Activated CD8-positive, alpha-beta T cell treated with anti-CD3 and anti-CD28 coated beads for 36 hours (primary cell): ENCODE results near the gene LRRC25. TPM values are rescaled to one million over a fixed set of nuclear protein-coding genes. Genes with fewer than 3 reads are reported as not detected.

Experiments used
- ATAC-seq: fragments of 200-7000 bp; cut with Tn5 transposase; one replicate; pipeline ENCODE4 v1.10.0; 2021; ENCODE audit warnings: mild to moderate bottlenecking, moderate library complexity
- CTCF ChIA-PET: fragments of 350-600 bp; sonication (Branson Sonifier 250); formaldehyde crosslinking; loops from one replicate; lab custom pipeline; 2021; ENCODE audit warnings: antibody characterized with exemption; lab: Charles Lee
- POLR2A ChIA-PET: fragments of 350-600 bp; sonication (Branson Sonifier 250); formaldehyde crosslinking; loops from one replicate; lab custom pipeline; 2021; ENCODE audit warnings: antibody characterized with exemption; lab: Charles Lee
- DNase-seq: peaks from one replicate; pipeline ENCODE4 v3.0.0-alpha.2; 2020
- H3K27ac Mint-ChIP-seq: one replicate; pipeline ENCODE4 v1.8.0; 2021; ENCODE audit warnings: mild to moderate bottlenecking, mixed read lengths
- H3K27me3 Mint-ChIP-seq: one replicate; pipeline ENCODE4 v1.8.0; 2021; ENCODE audit warnings: mixed read lengths
- H3K36me3 Mint-ChIP-seq: one replicate; pipeline ENCODE4 v1.8.0; 2021; ENCODE audit warnings: low read depth, mixed read lengths
- H3K4me1 Mint-ChIP-seq: one replicate; pipeline ENCODE4 v1.8.0; 2021; ENCODE audit warnings: low read depth, mixed read lengths
- H3K4me3 Mint-ChIP-seq: one replicate; pipeline ENCODE4 v1.8.0; 2021; ENCODE audit warnings: mild to moderate bottlenecking, moderate library complexity, mixed read lengths
- H3K9me3 Mint-ChIP-seq: one replicate; pipeline ENCODE4 v1.8.0; 2021; ENCODE audit warnings: mixed read lengths
- intact Hi-C: fragments of 100-400 bp; cut with micrococcal nuclease; formaldehyde crosslinking; loops from one replicate; pipeline ENCODE4 v1.10.0; 2022
- microRNA-seq: library from miRNA; unstranded; fragments of <30 nt; microRNA quantifications from one replicate; pipeline ENCODE4 v1.2.0, GENCODE V29; 2022; ENCODE audit warnings: borderline microRNAs expressed, borderline replicate concordance
- total RNA-seq, 2 experiments: library from RNA; stranded (reverse); gene quantifications; one replicate each; pipeline ENCODE4 v1.2.3, GENCODE V29; 2021
- TF ChIP-seq, protein P1 (sequence below): fragments of 200-600 bp; IDR thresholded peaks from one replicate; pipeline ENCODE4 v1.8.0; 2022; ENCODE audit warnings: antibody characterized with exemption, mild to moderate bottlenecking

LRRC25 gene
- total RNA-seq, 2 experiments from 2014 or later, result not detected

GRCh38 chr19:18346091-18346490, 51.3 kb downstream of the LRRC25 start:
- H3K27ac Mint-ChIP-seq, result no peak overlapping the region

GRCh38 chr19:18345296-18345695, 52.1 kb downstream of the LRRC25 start:
- ATAC-seq, result no peak
- H3K4me1 Mint-ChIP-seq, result peaks cover 13% of the 10 kb centered on the region
- no peak overlapping the region for H3K4me3 Mint-ChIP-seq
- DNase-seq, result no peak
- H3K27me3 Mint-ChIP-seq, result no peaks in the 10 kb centered on the region
- intact Hi-C loops, result loop anchor here (5.0 kb wide), 1 partner anchor 67 kb away; no protein-coding TSS in a partner anchor
- no peaks in the 10 kb centered on the region for H3K9me3 Mint-ChIP-seq
- CTCF ChIA-PET, result interaction anchor here (1.4 kb wide), 1 partner anchor 67 kb away, joined by 3 read pairs; no protein-coding TSS in a partner anchor
- no peak overlapping the region for H3K27ac Mint-ChIP-seq
- POLR2A ChIA-PET, result no interaction called here
- H3K36me3 Mint-ChIP-seq, result peaks cover 5% of the 10 kb centered on the region
- TF ChIP-seq, protein P1, sequence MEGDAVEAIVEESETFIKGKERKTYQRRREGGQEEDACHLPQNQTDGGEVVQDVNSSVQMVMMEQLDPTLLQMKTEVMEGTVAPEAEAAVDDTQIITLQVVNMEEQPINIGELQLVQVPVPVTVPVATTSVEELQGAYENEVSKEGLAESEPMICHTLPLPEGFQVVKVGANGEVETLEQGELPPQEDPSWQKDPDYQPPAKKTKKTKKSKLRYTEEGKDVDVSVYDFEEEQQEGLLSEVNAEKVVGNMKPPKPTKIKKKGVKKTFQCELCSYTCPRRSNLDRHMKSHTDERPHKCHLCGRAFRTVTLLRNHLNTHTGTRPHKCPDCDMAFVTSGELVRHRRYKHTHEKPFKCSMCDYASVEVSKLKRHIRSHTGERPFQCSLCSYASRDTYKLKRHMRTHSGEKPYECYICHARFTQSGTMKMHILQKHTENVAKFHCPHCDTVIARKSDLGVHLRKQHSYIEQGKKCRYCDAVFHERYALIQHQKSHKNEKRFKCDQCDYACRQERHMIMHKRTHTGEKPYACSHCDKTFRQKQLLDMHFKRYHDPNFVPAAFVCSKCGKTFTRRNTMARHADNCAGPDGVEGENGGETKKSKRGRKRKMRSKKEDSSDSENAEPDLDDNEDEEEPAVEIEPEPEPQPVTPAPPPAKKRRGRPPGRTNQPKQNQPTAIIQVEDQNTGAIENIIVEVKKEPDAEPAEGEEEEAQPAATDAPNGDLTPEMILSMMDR, result no peak

More at GRCh38 chr19:18346091-18346490, 51.3 kb downstream of the LRRC25 start:
- no peak for DNase-seq
- H3K27me3 Mint-ChIP-seq, result no peaks in the 10 kb centered on the region
- ATAC-seq, result no peak
- TF ChIP-seq, protein P1, result no peak
- H3K9me3 Mint-ChIP-seq, result no peaks in the 10 kb centered on the region
- POLR2A ChIA-PET, result no interaction called here
- CTCF ChIA-PET, result interaction anchor here (1.4 kb wide), 1 partner anchor 68 kb away, joined by 3 read pairs; no protein-coding TSS in a partner anchor
- peaks cover 7% of the 10 kb centered on the region for H3K36me3 Mint-ChIP-seq
- peaks cover 13% of the 10 kb centered on the region for H3K4me1 Mint-ChIP-seq
- intact Hi-C loops, result loop anchor here (5.0 kb wide), 1 partner anchor 66 kb away; no protein-coding TSS in a partner anchor
- H3K4me3 Mint-ChIP-seq, result no peak overlapping the region

DNA sequence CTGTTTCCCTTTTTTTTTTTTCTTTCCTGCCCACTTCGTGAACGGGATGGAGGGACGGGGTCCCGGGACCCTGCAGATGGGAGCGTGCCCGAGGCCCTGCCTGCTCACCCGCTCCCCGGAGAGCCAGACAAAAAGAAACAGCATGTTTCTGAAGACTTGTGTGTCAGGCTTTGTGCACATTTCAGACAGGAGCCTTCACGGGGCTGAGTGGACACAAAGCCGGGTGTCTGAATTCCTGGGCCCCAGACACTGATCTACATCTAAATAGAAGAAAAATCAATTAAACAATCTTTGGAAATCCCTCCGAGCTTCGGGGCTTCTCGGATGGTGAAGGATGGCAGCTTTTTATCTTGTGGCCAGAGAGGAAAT, 52.9 kb downstream of the LRRC25 start:
- DNase-seq (no peak), ATAC-seq (no peak)
- TF ChIP-seq, protein P1, result no peak
- Mint-ChIP-seq H3K27ac (no peak overlapping the region), H3K4me1 (peaks cover 17% of the 10 kb centered on the region), H3K9me3 (no peaks in the 10 kb centered on the region), H3K4me3 (no peak overlapping the region), H3K27me3 (no peaks in the 10 kb centered on the region), H3K36me3 (peaks cover 3% of the 10 kb centered on the region)
- POLR2A ChIA-PET, result interaction anchor here (1.5 kb wide), 1 partner anchor 53 kb away, joined by 3 read pairs; the partner anchor contains the start of gene LRRC25
- CTCF ChIA-PET, result interaction anchor here (1.1 to 1.4 kb wide), 2 partner anchors 65 to 66 kb away, joined by 3 to 4 read pairs; no protein-coding TSS in a partner anchor
- intact Hi-C loops, result no loop called here

- Mint-ChIP-seq H3K27me3 (no peaks in the 10 kb centered on the region), H3K27ac (peak overlapping the region; percentile 82), H3K9me3 (no peaks in the 10 kb centered on the region), H3K4me1 (peaks cover 19% of the 10 kb centered on the region), H3K36me3 (peaks cover 3% of the 10 kb centered on the region), H3K4me3 (peak overlapping the region; percentile 70)
- TF ChIP-seq, protein P1, result no peak
- ChIA-PET CTCF (interaction anchor here (1.2 to 2.8 kb wide), 6 partner anchors 13 to 91 kb away, joined by 3 to 17 read pairs (median 6); no protein-coding TSS in a partner anchor), POLR2A (interaction anchor here (1.5 to 1.9 kb wide), 2 partner anchors 39 to 62 kb away, joined by 3 to 9 read pairs; partner anchors contain the start of gene JUND)
- intact Hi-C loops, result no loop called here
- ATAC-seq (no peak), DNase-seq (no peak)
Observed at GRCh38 chr19:18342090-18342632, 55.3 kb downstream of the LRRC25 start.

Small RNA genes lying within 50 kb of the gene (microRNA-seq; reads per million reads assigned to microRNA genes)
- not detected for gene MIR3189

Other genes starting within 250 kb of the LRRC25 start
- 10 to 100 TPM; 15.0 to 15.8 TPM for gene PIK3R2, start 244.5 kb downstream of the LRRC25 start, total RNA-seq
- gene IFI30, start 223.8 kb downstream of the LRRC25 start, total RNA-seq, result 10 to 100 TPM; 21.9 to 22.9 TPM
- 1 to 10 TPM; 8.5 to 9.6 TPM for gene MPV17L2, start 204.4 kb downstream of the LRRC25 start, total RNA-seq
- 10 to 100 TPM in 1 of 2 experiments, 1 to 10 TPM in 1; 8.9 to 11.3 TPM for gene RAB3A, start 193.6 kb downstream of the LRRC25 start, total RNA-seq
- under 1 TPM in 1 of 2 experiments, not detected in 1; 0.38 TPM for gene PDE4C, start 171.2 kb downstream of the LRRC25 start, total RNA-seq
- gene IQCN, start 123.2 kb downstream of the LRRC25 start, total RNA-seq, result under 1 TPM; 0.59 to 0.69 TPM
- 100 to 1,000 TPM; 527 to 530 TPM for gene JUND, start 116.0 kb downstream of the LRRC25 start, total RNA-seq
- 100 to 1,000 TPM; 426 to 433 TPM for gene LSM4, start 74.5 kb downstream of the LRRC25 start, total RNA-seq
- gene PGPEP1, start 57.0 kb downstream of the LRRC25 start, total RNA-seq, result 10 to 100 TPM; 21.7 to 23.9 TPM
- not detected for gene GDF15, start 11.5 kb downstream of the LRRC25 start, total RNA-seq
- gene SSBP4, start 21.8 kb upstream of the LRRC25 start, total RNA-seq, result 100 to 1,000 TPM in 1 of 2 experiments, 10 to 100 TPM in 1; 98.2 to 102 TPM
- 10 to 100 TPM; 48.6 to 54.9 TPM for gene ISYNA1, start 40.5 kb upstream of the LRRC25 start, total RNA-seq
- 10 to 100 TPM; 20.1 to 21.9 TPM for gene ELL, start 124.4 kb upstream of the LRRC25 start, total RNA-seq
- 100 to 1,000 TPM; 216 to 220 TPM for gene FKBP8, start 146.0 kb upstream of the LRRC25 start, total RNA-seq
- 100 to 1,000 TPM; 137 to 142 TPM for gene KXD1, start 160.2 kb upstream of the LRRC25 start, total RNA-seq
- gene UBA52, start 174.2 kb upstream of the LRRC25 start, total RNA-seq, result 1,000 to 10,000 TPM; 1,795 to 1,837 TPM
- 10 to 100 TPM; 61.2 to 65.1 TPM for gene REX1BD, start 191.2 kb upstream of the LRRC25 start, total RNA-seq
- gene CRLF1, start 209.2 kb upstream of the LRRC25 start, total RNA-seq, result not detected
- gene TMEM59L, start 215.2 kb upstream of the LRRC25 start, total RNA-seq, result not detected
- 10 to 100 TPM; 10.3 to 10.8 TPM for gene KLHL26, start 239.4 kb upstream of the LRRC25 start, total RNA-seq